CD4-positive, alpha-beta T cell treated with Interferon gamma for 1 hour (primary cell): Measurements from ENCODE around the gene ULBP2.
A peak's percentile ranks its signal among the peaks of the same experiment; 100 is the strongest.
"Not testable (repeated sequence)": the region's sequence is repeated elsewhere in the genome, so short reads cannot be mapped to it uniquely, and the experiment has no call there.

Experiments
- DNase-seq: peaks from one replicate; pipeline ENCODE4 v3.0.0-alpha.2; 2020

ULBP2 gene

DNA sequence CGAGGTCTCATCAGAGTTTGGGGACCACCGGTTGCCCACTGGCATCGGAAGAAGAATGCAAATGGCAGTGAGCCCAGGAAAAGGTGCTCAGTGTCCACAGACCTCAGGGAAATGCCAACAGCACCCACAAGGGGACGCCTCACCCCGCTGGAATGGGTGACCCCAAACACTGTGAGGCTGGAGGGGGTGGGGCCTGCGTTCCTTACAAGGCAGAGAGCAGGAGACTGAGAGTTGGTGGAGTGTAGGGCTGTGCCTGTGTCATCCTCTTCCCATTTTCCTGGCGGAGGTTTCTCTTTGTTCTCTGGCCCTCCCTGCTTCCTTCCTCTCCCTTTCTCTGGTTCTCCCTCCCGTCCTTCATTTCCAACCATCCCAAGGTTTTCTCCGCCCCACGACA is 12.1 kb downstream of the ULBP2 start:
- not testable (repeated sequence) for DNase-seq

GRCh38 chr6:149954328-149954983 is 12.6 kb downstream of the ULBP2 start:
- DNase-seq, result not testable (repeated sequence)

DNA sequence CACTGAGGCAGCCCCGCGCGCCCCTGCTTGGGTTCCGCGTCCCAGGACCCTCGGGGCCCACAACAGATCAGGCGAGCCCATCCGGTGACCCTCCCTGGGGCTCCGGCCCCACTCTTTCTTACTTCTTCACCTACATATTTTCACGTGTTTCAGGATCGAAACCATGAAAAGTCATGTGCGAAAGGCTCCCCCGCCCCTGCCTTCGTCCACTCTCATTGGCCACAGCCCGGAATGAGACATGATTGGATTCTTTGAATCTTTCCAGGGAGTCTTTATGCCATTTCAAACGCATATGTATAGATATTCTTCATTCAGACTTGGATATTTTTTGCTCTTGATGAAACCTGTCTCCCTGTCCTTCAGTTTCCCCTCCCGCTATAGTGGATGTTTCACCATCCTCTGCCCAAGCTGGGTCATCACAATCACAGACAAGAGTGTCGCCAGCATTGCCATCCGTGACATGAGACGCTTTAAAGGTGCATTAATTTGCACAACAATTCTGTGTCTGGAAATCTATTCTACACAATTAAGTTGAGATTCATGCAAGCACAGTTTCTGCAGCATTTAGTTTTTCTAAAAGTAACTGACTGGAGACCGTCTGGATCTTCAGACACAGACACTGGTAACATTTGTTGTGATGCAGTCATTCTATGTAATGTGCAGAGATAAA is 13.3 kb downstream of the ULBP2 start:
- not testable (repeated sequence) for DNase-seq

DNA sequence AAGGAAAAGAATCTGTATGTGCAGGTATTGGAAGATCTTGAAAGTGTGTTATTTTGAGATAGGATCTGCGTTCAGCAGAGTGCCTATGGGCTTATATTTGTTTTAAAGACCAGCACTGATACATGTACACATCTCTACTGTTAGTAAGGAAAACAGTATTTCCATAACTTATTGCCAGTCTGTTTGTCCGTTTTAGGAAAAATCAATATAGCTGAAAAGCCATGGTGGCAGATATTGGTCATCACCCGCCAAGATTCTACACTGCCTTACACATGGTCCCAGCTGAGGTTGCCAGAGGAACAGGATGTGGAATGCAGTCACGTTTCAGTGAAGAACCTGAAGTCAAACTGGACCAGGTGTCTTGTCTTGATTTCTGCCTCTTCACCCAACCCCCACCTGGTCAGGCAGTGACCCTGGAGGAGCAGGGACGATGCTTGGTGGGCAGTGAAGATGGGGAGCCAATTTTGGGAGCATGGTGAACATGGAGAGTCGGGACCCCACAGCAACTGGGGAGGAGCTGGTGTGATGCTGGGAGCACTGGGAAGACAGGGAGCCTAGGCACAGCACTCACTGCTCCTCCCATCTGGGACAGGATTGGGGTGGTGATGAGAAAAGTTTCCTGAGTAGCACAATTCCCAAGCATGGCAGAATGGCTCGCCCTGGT is 14.0 kb downstream of the ULBP2 start:
- DNase-seq, result not testable (repeated sequence)

DNA sequence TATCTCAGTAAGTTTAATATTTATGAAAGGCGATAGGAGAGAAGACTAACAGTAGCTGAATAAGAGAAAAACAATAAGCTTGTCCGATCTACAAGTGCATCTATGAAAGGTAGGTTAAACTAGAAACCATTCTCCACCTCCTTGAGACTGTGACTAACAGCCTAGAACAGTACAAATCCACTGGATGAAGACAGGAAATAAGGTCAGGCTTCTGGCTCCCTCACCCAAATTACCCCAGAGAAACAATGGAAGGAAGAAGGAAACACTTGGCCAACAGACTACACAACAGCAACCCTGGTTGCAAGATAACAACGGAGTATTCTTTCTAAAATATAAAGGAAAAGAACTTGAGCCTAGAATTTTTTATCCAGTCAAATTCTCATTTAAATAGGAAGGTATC is 16.3 kb downstream of the ULBP2 start:
- not testable (repeated sequence) for DNase-seq

GRCh38 chr6:149959806-149960205 is 18.0 kb downstream of the ULBP2 start:
- not testable (repeated sequence) for DNase-seq

DNA sequence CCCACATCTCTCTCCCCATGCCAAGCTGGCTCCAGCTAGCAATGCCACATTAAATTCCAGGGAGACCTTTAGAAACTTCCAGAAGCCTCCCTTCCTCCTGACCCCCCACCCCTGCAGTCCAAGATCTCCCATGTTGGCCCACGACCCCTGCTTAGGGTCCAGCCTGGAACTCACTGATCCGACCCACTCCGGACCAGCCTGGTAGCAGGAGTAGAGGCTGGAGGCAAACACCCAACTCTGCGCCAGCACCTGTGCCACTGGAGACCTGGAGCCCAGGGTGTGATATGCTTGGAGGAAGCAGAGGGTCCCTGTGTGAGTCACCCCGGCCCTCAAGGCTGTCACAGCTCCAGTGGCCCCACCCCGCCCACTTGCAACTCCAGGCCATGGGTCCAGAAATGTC is 18.7 kb downstream of the ULBP2 start:
- DNase-seq, result no peak

- DNase-seq, result peak; percentile 47
These were observed 20.1 kb downstream of the ULBP2 start for GRCh38 chr6:149961728-149962425.

- no peak for DNase-seq
These were observed 20.8 kb downstream of the ULBP2 start for GRCh38 chr6:149962461-149963211.

DNA sequence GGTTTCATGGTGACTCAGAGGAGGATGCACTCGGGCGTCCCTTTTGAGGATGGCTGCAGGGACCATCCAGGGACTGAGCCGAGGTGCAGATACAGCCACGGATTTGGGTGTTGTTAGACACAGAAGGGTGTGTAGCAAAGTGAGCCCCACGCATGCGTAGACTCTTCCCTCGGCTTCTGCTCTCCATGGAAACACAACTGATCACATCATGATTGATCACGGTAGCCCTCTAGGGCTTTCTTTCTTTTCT is 21.3 kb downstream of the ULBP2 start:
- no peak for DNase-seq

DNA sequence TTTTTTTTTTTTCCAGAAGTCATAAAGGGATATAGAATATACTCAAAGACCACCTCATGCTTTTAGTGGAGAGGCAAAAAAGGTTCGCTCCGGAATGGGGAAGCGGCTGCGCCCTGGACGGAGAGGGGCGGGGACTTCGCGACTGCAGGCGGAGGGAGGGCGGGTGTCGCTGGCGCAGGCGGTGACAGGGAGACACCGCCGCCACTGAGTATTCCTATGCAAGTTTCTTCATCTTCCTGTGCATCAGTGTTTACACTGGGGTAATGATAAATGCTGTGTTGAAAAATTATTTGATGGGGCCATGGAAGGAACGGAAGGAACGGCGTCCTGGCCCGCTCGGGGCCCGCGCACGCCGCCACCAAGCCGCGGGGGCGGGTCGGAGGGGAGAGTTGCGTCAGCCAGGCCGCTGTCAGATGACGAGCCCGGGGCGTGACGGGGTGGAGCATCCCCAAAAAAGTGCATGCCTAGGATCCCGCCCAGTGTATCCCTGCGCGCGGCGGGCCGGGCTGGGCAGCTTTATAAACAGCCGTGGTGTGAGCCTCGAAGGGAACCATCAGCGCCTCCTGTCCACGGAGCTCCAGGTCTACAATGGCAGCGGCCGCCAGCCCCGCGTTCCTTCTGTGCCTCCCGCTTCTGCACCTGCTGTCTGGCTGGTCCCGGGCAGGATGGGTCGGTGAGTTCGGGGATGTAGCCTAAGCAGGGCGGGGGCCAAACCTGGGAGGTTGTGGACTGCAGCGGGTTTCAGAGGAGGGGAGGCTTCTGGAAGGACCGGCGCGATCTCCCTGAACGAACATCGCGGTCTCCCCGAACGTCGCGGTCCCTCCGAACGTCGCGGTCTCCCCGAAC is 21.9 kb downstream of the ULBP2 start, which contains the start of gene ULBP1:
ULBP1 (plus strand) TSS at position 482 of the 846 bp plus-strand sequence; CDS start at position 589, 107 bp downstream.
- DNase-seq, result peak; percentile 78

- peak; percentile 14 for DNase-seq
These were observed 22.7 kb downstream of the ULBP2 start for GRCh38 chr6:149964308-149965193.

GRCh38 chr6:149965194-149966020 is 23.6 kb downstream of the ULBP2 start:
- peak; percentile 18 for DNase-seq

GRCh38 chr6:149966319-149966718 is 24.5 kb downstream of the ULBP2 start:
- not testable (repeated sequence) for DNase-seq

- DNase-seq, result no peak
These were observed 25.8 kb downstream of the ULBP2 start for GRCh38 chr6:149967591-149967990.

GRCh38 chr6:149967999-149968398 is 26.2 kb downstream of the ULBP2 start:
- DNase-seq, result not testable (repeated sequence)

DNA sequence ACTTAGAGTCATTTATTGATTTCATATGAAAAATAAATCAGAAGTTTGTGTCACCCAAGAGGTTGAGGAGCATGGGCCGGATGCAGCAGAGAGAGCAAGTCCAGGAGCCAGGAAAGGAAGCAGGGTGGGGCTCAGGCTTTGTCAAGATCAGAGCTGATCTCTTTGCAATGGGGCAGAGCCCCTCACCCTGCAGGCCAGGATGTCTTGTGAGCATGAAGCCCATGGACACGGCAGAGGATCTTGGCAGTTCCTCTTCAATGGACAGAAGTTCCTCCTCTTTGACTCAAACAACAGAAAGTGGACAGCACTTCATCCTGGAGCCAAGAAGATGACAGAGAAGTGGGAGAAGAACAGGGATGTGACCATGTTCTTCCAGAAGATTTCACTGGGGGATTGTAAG is 27.1 kb downstream of the ULBP2 start:
- not testable (repeated sequence) for DNase-seq

DNA sequence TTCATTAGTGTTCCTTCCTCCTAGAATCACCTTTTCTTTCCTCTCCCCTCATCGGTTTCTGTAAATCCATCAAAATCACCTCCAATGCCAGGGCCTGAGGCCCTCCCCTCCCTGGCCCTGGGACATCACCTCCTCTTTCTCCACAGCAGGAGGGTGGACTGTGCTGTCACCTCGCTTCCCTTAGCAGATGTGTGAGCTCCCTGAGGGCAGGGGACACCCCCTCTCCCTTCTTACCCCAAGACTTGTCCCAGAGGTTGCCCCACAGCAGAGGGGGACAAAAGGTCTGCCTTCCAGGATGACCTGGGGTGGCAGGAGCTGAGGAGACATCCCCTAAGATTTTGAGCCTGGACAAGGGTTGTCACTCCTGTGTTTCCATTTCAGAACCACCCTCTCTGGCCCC is 27.8 kb downstream of the ULBP2 start:
- DNase-seq, result no peak

- not testable (repeated sequence) for DNase-seq
These were observed 32.6 kb downstream of the ULBP2 start for GRCh38 chr6:149974394-149974793.

DNA sequence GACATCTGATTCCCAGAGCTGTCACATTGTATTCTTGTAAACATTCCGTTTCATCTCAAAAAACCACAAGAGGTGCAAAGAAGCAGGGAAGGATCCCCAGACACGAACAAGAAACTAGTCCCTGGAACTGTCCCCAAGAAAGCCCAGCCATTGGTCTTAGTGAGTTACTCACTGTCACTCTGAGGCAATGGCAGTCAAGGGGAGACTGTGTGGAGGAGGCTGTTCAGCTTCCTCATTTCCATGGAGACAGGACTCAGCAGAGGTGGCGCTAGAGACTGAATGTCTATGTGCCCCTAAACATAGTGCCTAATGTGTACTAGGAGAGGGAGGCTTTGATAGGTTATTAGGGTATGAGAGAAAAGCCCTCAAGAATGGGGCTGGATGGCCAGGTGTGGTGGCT is 33.0 kb downstream of the ULBP2 start:
- no peak for DNase-seq
